ENCODE results near the gene DDX3X.
"Not testable (repeated sequence)": the region's sequence is repeated elsewhere in the genome, so short reads cannot be mapped to it uniquely, and the experiment has no call there.

Gene DDX3X

DNA sequence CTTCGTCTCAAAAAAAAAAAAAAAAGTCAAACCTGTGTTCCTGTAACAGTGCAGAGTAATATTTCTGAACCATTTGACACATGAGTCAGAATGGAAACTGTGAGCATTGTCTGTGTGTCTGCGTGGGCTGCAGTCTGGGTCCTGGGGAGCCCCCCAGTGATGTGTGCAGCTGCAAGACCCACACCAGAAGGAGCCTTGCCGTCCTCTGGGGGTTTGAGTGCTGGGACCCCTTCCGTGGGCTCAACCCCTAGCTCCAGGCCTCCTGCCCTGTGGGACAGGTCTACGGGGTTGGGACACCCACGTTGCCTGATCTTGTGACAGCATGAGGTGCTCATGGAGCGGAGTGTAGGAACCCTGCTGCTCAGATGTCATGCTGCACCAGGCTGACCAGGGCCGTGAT lies 43.7 kb downstream of the DDX3X start:
- peak; percentile 57 to 59 for DNase-seq

DNA sequence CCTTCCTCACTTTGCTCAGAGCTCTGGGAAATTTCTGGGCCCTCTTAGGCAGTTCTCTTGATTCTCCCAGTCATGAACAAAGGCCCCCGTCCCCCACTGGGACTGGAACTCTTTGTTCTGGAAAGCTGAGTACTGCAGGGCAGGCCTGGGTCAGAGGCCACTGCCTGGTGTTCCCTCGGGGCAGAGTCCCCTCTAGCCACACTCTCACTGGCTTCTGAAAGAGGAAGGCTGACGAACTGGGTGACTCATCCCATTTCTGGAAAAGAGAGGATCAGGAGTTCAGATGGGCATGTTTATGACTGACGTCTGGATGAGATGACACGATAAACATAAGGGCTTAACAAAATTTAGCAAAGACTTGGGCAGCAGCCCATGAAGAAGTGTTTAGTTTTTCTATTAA lies 47.7 kb downstream of the DDX3X start:
- no peak for DNase-seq

DNA sequence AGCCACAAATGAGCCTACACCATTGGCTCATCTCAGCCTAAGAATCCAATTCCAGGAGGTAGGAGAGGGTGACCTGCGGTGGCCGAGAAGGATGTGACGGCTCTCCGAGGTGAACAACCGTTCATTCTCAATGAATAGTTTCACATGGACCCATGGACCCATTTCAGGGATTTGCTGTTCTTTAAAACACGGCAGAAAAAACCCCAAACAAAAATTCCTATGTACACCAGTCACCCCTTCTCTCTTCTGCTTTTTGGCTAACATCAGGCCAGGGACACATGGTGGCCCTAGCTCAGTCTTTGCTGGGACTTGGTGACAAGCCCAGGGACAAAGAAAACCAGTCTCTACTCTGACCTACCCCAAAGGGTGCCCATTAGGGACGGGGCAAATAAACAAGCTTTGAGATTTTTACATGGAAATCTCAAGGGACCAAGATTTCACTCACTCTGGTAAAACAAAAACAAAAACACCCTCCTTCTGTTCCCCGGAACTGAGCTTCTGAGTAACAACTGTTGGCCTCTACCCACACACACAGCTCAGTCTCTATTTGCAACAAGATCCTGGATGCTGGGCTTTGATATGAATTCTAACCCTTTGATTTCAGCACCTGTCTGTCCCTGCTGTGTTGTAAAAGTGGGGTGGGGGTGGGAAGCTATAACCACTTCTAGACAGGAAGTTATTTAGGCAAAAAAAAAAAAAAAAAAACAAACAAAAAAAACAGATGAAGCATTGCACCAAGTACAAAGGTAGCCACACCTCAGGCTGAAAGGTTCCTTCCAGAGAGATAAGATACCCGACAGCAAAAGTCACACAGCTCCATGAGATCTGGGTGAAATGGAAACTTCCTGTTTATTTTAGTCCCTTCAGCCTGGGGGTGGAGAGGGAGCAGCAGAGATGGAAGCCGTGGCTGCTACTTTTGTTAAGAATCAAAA lies 49.0 kb downstream of the DDX3X start:
- peak in 1 of 2 experiments; percentile 33 for DNase-seq

DNA sequence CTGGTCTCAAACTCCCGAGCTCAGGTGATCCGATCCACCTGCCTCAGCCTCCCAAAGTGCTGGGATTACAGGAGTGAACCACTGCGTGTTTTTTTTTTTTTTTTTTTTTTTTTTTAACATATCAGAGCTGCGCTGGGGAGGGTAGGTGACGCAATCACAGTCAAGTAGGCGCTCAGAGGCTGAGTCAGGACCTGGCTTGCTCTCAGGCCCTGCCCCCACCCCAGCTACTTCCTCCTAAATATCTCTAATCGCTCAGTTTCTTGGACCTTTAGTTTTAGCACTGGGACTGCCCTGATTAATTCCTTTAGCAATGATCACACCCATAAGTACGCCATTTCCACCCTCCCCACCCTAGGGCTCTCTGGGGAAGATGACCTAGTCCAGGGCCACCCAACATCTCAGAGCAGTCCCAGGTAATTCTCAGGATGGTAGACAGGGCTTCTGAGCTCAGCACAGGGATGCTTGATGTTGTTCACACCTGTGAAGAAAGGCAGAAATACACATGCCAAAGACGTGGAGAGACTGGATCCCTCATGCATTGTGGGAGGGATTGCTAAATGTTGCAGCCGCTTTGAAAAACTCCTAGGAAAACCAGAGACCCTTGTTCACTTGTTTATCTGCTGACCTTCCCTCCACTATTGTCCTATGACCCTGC lies 50.2 kb downstream of the DDX3X start:
- DNase-seq = peak; percentile 53 to 65

DNA sequence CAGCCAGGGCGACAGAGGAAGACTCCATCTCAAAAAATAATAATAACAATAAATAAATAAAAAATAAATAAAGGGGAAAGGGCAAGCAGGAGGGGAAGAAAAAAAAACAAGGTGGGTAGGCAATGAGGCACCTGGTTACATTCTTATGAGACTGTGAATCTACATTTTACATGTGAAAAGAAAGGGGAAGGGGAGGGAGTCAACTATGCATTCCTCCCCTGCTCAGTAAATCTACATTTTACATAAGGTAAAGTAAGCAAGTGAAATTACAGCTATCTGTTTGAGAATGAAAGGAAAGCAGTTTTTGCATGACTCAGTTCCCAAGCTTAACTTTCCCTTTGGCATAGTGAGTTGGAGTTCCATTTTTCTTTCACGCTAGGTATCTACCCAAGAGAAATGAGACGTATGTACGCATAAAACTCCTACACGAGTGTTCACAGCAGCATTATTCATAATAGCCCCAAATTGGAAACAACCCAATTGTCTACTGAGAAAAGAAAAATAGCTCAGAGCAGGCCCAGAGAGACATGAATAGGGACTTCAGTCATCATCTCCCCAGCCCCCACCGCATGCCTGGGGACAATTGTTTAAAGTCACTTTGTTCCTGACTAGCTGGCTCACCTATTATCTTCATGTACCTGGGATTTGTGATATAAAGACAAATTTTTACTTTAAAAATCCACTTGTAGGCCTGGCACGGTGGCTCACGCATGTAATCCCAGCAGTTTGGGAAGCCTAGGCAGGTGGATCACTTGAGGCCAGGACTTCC lies 52.4 kb downstream of the DDX3X start:
- DNase-seq = peak in 1 of 2 experiments; percentile 28

DNA sequence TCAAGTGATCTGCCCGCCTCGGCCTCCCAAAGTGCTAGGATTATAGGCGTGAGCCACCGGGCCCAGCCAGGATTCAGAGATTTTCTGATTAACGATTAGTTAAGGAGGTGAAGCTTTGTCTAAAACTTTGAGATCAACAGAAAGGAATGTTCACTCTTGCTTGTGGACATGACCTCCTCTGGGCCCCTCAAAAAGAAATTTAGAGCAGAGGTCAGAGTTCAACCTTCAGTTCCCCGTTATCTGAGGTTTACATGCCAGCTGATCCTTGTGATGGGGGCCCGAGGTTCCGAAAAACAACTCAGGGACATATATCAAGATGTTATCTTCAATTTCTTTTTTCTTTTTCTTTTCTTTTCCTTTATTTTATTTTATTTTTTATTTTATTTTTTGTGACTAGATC lies 54.6 kb downstream of the DDX3X start:
- no peak for DNase-seq

DNA sequence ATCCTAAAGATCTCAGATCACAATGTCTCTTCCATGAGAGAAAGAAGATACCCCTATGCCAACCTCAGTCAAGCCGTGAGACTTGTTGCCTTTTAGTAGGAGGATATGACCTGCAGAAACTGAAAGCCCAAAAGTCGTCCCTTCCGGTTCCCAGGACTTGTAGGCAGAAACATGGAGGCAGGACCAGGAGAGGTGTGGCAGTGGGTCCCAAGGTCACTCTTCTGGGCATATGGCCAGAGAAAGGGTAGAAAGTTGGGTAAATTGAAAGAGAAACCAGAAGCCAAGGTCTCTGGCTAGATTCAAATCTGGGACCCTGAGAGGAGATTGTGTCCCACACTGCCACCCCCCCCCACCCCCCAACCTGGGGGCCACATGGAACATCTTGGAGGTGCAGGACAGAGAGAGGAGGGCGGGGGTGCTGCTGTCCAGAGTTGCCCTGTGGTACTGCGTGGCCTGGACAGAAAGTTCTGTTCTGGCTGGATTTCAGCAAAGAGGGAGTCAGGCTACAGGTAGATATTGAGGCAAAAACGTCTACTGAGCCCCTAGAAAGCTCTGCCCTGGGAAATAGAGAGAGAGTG lies 55.4 kb downstream of the DDX3X start:
- no peak for DNase-seq

DNA sequence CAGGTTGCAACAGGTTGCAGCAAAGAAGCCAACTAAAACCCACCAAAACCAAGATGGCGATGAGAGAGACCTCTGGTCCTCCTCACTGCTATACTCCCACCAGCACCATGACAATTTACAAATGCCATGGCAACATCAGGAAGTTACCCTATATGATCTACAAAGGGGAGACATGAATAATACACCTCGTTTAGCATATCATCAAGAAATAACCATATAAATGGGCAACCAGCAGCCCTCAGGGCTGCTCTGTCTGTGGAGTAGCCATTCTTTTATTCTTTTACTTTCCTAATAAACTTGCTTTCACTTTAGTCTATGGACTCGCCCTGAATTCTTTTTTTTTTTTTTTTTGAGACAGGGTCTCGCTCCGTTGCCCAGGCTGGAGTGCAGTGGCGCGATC lies 56.6 kb downstream of the DDX3X start:
- not testable (repeated sequence) for DNase-seq

DNA sequence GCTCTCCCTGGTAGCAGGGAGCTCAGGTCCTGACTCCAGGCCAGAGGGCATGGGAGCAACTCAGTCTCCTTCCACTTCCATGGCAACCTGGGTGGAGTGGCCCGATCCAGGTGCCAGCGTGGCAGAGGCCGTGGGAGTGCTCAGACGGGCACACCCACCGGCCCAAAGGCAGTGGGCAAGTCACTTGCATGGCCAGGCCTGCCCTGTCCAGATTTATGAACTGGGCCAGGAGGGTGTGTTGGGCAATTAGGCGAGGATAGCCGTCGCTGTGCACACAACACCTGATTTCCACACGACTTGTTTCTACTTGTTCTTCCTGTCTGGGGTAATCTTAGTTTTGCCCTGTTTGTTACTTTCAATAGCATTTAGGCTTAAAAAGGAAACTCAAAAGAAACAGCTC lies 57.6 kb downstream of the DDX3X start:
- DNase-seq = no peak

DNA sequence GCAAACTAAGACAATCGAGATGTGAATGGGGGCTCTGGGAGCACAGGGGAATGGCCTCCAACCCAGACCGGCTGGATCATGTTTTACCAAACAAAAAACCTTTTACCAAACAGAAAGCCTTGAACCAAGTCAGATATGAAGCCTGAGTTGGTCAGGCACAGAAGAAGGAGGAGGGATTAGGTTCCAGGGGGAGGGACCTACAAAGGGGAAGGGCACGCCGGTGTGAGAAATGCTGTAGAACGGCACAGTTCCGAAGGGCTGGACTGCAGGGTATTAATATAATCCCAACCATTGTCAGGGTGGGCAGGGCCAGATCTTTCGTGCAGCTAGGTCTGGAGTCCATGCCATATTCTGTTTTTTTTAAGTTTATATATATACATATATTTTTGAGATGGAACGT lies 60.3 kb downstream of the DDX3X start:
- DNase-seq = no peak

DNA sequence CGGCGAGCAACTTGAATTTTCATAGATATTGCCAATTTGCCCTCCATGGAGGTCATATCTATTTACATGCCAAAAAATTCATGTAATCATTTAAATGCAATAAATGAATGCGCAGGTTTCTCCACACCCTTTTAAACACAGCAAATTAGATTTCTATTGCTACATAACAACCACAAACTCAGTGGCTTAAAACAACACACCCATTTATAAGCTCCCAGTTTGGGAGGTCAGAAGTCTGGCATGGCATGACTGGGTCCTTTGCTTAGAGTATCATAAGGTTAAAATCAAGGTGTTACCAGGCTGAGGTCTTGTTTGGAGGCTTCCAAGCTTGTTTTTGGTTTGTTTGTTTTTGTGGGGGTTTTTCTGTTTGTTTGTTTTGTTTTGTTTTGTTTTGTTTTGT lies 63.3 kb downstream of the DDX3X start:
- DNase-seq = no peak

DNA sequence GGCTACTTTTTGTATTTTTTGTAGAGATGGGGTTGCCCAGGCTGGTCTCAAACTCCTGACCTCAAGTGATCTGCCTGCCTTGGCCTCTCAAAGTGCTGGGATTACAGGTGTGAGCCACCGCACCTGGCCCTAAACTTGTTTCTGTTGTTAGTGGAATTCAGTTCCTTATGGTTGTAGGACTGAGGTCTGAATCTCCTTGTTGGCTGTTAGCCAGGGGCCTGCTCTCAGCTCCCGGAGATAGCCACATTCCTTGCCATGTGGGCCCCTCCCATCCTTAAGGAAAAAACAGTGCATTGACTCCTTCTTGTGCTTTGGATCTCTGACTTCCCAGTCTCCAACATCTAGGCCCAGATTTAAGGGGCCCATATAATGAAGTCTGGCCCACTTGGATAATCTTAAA lies 63.8 kb downstream of the DDX3X start:
- DNase-seq = no peak

DNA sequence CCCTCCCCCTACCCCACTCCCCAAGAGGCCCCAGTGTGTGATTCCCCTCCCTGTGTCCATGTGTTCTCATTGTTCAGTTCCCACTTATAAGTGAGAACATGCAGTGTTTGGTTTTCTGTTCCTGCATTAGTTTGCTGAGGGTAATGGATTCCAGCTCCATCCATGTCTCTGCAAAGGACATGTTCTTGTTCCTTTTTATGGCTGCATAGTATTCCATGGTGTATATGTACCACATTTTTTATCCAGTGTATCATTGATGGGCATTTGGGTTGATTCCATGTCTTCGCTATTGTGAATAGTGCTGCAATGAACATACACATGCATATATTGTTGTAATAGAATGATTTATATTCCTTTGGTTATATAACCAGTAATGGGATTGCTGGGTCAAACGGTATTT lies 68.6 kb downstream of the DDX3X start:
- not testable (repeated sequence) for DNase-seq

DNA sequence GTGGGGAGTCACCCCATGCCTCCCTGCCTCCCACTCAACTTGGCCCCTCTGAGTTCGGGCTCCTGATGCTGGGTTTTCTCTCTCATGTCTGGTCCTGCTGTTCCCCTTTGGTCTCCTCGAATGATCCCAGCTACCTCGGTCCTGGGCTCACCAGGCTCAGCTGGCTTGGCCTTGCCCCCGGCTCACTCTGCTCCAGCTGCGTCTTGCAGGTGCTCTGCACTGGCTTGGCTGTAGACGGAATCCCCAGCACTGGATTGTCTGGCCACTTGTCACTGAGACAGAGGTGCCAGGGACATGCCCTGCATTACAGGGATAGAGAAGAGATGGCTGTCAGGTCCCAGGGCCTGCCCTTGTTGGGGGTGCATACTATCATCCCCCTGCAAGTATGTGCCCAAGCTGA lies 71.6 kb downstream of the DDX3X start:
- no peak for DNase-seq

DNA sequence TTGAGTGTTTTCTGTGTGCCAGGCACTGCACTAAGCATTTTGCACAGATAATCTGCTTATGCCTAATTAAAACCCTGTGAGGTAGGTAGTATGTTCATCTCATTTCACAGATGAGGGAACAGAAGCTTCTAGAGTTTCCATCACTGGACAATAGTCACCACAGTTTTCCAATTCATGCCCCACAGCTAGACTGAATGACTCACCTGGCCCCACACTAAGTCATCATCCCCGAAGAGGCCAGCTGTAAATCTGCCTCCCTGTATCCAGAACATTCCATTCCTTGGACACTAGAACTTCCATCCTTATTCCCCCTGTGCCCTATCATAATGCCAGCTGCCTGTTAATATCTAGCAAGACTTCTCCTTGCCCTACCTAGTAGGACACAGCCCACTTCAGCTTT lies 72.2 kb downstream of the DDX3X start:
- no peak for DNase-seq

DNA sequence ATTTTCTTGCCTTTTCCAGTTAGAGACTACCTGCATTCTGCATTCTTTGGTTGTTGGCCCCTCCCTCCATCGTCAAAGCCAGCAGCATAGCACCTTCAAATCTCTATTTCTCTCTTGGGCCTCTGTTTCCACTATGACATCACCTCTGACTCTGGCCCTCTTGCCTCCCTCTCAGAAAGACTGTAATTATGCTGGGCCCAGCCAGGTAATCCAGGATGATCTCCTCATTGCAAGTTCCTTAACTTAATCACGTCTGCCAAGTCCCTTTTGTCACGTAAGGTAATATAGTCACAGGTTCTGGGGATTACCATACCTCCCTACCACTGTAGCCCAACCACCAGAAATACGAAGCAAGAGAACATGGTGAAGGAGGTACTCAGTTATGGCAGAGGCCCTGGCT lies 73.9 kb downstream of the DDX3X start:
- no peak for DNase-seq

DNA sequence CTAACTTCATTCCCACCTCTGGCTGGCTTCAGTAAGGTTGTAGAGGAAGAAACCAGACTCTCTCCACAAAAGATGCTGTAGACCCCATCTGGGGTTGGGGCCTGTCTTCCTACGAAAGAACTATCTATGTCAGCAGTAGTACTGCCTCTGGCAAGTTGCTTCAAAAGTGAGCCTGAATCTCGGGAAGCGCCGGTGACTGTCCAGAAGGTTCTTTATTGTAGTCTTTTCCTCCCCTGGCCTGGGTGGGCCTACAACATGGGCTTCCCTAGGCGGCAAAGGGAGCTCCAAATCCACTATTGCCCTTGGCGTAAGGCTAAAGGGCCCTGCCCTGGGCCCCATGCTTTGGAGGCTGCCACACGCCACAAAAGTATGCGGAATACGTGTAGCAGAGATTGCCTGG lies 74.6 kb downstream of the DDX3X start:
- no peak for DNase-seq

DNA sequence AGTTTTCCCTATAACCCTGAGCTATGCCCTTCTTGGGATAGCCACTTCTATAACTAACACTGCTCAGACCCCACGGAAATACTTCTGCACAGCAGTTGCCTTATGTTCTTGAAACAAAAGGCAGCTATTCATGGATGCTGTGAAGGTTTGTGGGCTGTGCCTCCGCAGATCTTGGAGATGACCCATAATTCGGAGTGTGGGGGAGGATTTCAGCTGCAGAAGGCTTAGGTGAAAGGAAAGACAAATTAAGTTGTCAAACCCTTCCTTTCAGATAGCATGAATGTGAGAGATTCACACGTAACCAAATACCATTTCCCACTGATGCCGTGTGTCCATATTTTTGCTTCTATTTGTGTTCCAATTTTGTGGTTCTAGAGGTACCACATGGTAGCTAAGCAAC lies 75.0 kb downstream of the DDX3X start:
- no peak for DNase-seq

DNA sequence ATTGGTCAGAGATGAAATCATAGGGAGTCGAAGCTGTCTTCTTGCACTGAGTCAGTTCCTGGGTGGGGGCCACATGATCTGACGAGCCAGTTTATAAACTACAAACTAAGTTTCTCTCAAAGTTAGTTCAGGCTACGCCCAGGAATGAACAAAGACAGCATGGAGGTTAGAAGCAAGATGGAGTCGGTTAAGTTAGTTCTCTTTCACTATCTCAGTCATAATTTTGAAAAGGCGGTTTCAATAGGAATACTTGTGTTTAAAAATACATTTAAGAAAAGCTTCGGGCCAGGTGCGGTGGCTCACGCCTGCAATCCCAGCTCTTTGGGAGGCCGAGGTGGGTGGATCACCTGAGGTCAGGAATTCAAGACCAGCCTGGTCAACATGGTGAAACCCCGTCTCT lies 77.3 kb downstream of the DDX3X start:
- DNase-seq = not testable (repeated sequence)

DNA sequence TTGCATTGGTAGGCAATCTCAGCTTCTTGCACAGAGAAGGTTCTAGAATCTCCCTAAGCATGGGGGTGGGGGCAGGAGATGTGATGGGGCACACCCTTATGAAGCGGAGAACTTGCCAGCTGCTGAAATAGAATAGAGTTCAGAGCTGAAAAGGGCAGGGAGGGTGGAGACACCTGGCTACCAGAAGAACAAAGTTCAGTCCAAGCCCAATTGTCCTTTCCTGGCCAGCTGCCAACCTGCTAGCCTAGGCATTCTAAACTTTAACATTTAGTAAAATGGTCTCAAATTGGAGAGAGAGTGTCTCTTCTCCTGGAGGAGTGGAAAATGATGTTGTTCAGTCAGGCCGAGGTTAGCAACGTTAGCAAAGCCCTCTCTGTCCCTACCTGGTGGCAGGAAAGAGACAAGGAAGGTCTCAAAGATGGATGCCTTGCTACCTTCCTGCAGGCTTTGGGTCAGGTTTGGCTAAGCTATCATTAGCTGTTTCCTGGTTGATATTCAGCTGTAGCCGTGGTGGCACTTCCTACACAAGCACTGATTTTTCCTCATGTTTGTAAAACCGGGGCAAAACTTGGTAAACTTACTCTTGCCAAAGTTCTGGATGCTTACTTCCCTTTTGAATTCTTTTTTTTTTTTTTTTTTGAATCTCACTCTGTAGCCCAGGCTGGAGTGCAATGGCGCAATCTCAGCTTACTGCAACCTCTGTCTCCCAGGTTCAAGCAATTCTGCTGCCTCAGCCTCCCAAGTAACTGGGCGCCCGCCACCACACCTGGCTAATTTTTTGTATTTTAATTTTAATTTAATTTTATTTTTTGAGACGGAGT lies 78.5 kb downstream of the DDX3X start:
- no peak for DNase-seq

Measured in activated T-cell treated with anti-CD3 and anti-CD28 coated beads, Interleukin-2, amount 50 U/mL, for 48 hours (primary cell).